ENCODE results near the gene DEFB132. TPM values are rescaled to one million over a fixed set of nuclear protein-coding genes. Genes with fewer than 3 reads are reported as not detected.

Gene DEFB132
- total RNA-seq, 4 donors from 2014 or later: not detected

- no peak overlapping the region for H3K27ac ChIP-seq
- no peak overlapping the region for H3K4me3 ChIP-seq
- H3K4me1 ChIP-seq: no peaks in the 10 kb centered on the region
- intact Hi-C loops (cut with DNase I): no loop called here
- no peaks in the 10 kb centered on the region for H3K36me3 ChIP-seq
- TF ChIP-seq CTCF (IDR thresholded peaks at IDR 0.05): no peak
- TF ChIP-seq POLR2A (IDR thresholded peaks at IDR 0.05): no peak
- peaks cover 0 to 15% (median 0%) of the 10 kb centered on the region in 4 donors for H3K27me3 ChIP-seq
- no peak for DNase-seq
- WGBS, 2 donors: 50 to 80% methylated on average over 3 of the region's 3 CpGs
- H3K9me3 ChIP-seq: no peaks in the 10 kb centered on the region
These were observed 30.0 kb upstream of the DEFB132 start for GRCh38 chr20:227439-228105.

- Histone ChIP-seq H3K4me1 (peaks cover 0 to 15% (median 0%) of the 10 kb centered on the region in 3 donors), H3K27ac (no peak overlapping the region), H3K36me3 (no peaks in the 10 kb centered on the region), H3K9me3 (no peaks in the 10 kb centered on the region), H3K27me3 (peaks cover 0 to 4% (median 0%) of the 10 kb centered on the region in 4 donors), H3K4me3 (no peak overlapping the region)
- no peak for DNase-seq
- no peak for TF ChIP-seq CTCF (IDR thresholded peaks at IDR 0.05)
- no peak for TF ChIP-seq POLR2A (IDR thresholded peaks at IDR 0.05)
- intact Hi-C loops (cut with DNase I): no loop called here
- 13 to 67% methylated on average over 1 of the region's 1 CpG for WGBS, 2 donors
These were observed 21.6 kb upstream of the DEFB132 start for GRCh38 chr20:235891-236290.

GRCh38 chr20:237489-237888 is 20.0 kb upstream of the DEFB132 start:
- TF ChIP-seq POLR2A (IDR thresholded peaks at IDR 0.05): no peak
- DNase-seq: no peak
- peaks cover 0 to 15% (median 0%) of the 10 kb centered on the region in 3 donors for H3K4me1 ChIP-seq
- no peaks in the 10 kb centered on the region for H3K36me3 ChIP-seq
- peaks cover 0 to 5% (median 0%) of the 10 kb centered on the region in 4 donors for H3K27me3 ChIP-seq
- no peak overlapping the region for H3K4me3 ChIP-seq
- 20 to 24% methylated on average over 4 of the region's 4 CpGs for WGBS, 2 donors
- intact Hi-C loops (cut with DNase I): no loop called here
- no peak overlapping the region for H3K27ac ChIP-seq
- no peaks in the 10 kb centered on the region for H3K9me3 ChIP-seq

GRCh38 chr20:237929-238328 is 19.6 kb upstream of the DEFB132 start:
- H3K27me3 ChIP-seq: peaks cover 0 to 10% (median 0%) of the 10 kb centered on the region in 4 donors
- TF ChIP-seq POLR2A (IDR thresholded peaks at IDR 0.05) (no peak), CTCF (IDR thresholded peaks at IDR 0.05) (no peak)
- intact Hi-C loops (cut with DNase I): no loop called here
- H3K36me3 ChIP-seq: no peaks in the 10 kb centered on the region
- WGBS, 2 donors: 24 to 31% methylated on average over 3 of the region's 3 CpGs
- H3K4me1 ChIP-seq: peaks cover 0 to 15% (median 0%) of the 10 kb centered on the region in 3 donors
- H3K27ac ChIP-seq: no peak overlapping the region
- no peak for DNase-seq
- no peak overlapping the region for H3K4me3 ChIP-seq
- no peaks in the 10 kb centered on the region for H3K9me3 ChIP-seq

- WGBS, 2 donors: 79 to 88% methylated on average over 2 of the region's 2 CpGs
- H3K27ac ChIP-seq: no peak overlapping the region
- no peak for DNase-seq
- peaks cover 0 to 11% (median 0%) of the 10 kb centered on the region in 4 donors for H3K27me3 ChIP-seq
- peaks cover 0 to under 1% (median 0%) of the 10 kb centered on the region in 3 donors for H3K4me1 ChIP-seq
- H3K36me3 ChIP-seq: no peaks in the 10 kb centered on the region
- intact Hi-C loops (cut with DNase I): no loop called here
- H3K4me3 ChIP-seq: no peak overlapping the region
- TF ChIP-seq POLR2A (IDR thresholded peaks at IDR 0.05) (no peak), CTCF (IDR thresholded peaks at IDR 0.05) (no peak)
- H3K9me3 ChIP-seq: no peaks in the 10 kb centered on the region
These were observed 14.6 kb upstream of the DEFB132 start for GRCh38 chr20:242905-243304.

Data from esophagus squamous epithelium (tissue), 5 donors.